HG02970 (cell line): ENCODE measurements around the gene MEMO1.
A peak's percentile ranks its signal among the peaks of the same experiment; 100 is the strongest.
"Not testable (repeated sequence)": the region's sequence is repeated elsewhere in the genome, so short reads cannot be mapped to it uniquely, and the experiment has no call there.

Experiments used
- ATAC-seq: cut with Tn5 transposase; IDR thresholded peaks from one replicate; pipeline ENCODE4 v1.9.1; 2021; ENCODE audit warnings: mild to moderate bottlenecking, moderate library complexity, moderate number of reproducible peaks; ENCODE audit not compliant: unreplicated experiment, low FRiP score

Gene MEMO1

GRCh38 chr2:32010670-32011484 is at the start of gene MEMO1:
TSS of gene MEMO1 (minus strand) at chr2:32011008. CDS start at chr2:32010247, 761 bp downstream.
- ATAC-seq = peak; percentile 65

GRCh38 chr2:32060266-32060665 is 49.5 kb upstream of the MEMO1 start:
- ATAC-seq = no peak

GRCh38 chr2:32058130-32058529 is 47.3 kb upstream of the MEMO1 start:
- ATAC-seq = no peak

GRCh38 chr2:32054583-32054982 is 43.8 kb upstream of the MEMO1 start:
- not testable (repeated sequence) for ATAC-seq

- ATAC-seq = no peak
These were observed 41.1 kb upstream of the MEMO1 start for GRCh38 chr2:32051836-32052439.

GRCh38 chr2:32043561-32043960 is 32.8 kb upstream of the MEMO1 start:
- no peak for ATAC-seq

- peak; percentile 91 for ATAC-seq
These were observed 28.8 kb upstream of the MEMO1 start, which contains the start of gene DPY30 for GRCh38 chr2:32039447-32040219. TSS of gene DPY30 (minus strand) at chr2:32039805. CDS start at chr2:32039456, 349 bp downstream.

GRCh38 chr2:32034198-32034887 is 23.5 kb upstream of the MEMO1 start:
- ATAC-seq = not testable (repeated sequence)

- ATAC-seq = not testable (repeated sequence)
These were observed 8.1 kb upstream of the MEMO1 start for GRCh38 chr2:32018789-32019482.

- ATAC-seq = no peak
These were observed 2.1 kb upstream of the MEMO1 start for GRCh38 chr2:32012872-32013271.

- ATAC-seq = no peak
These were observed 715 bp upstream of the MEMO1 start for GRCh38 chr2:32011485-32011960.

- peak; percentile 39 for ATAC-seq
These were observed 533 bp downstream of the MEMO1 start for GRCh38 chr2:32010280-32010669.

GRCh38 chr2:32009516-32010256 is 1.1 kb downstream of the MEMO1 start:
- peak; percentile 19 for ATAC-seq

- no peak for ATAC-seq
These were observed 1.8 kb downstream of the MEMO1 start for GRCh38 chr2:32008805-32009515.

GRCh38 chr2:32007121-32007391 is 3.8 kb downstream of the MEMO1 start:
- no peak for ATAC-seq

- ATAC-seq = no peak
These were observed 5.3 kb downstream of the MEMO1 start for GRCh38 chr2:32005371-32005976.

- no peak for ATAC-seq
These were observed 7.0 kb downstream of the MEMO1 start for GRCh38 chr2:32003791-32004190.

- no peak for ATAC-seq
These were observed 8.4 kb downstream of the MEMO1 start for GRCh38 chr2:32002406-32002805.
